Stimulated activated CD8-positive, alpha-beta memory T cell treated with anti-CD3 and anti-CD28 coated beads, Interleukin-4, amount 100 ng/mL, for 4 hours (primary cell): ENCODE measurements around the gene PI16.

ENCODE experiments used
- DNase-seq, 2 donors: peaks; one replicate each; pipeline ENCODE4 v3.0.0-alpha.2; 2020; ENCODE audit warnings: low read depth in 2 of 2, low spot score in 1 of 2

The PI16 gene, protein sequence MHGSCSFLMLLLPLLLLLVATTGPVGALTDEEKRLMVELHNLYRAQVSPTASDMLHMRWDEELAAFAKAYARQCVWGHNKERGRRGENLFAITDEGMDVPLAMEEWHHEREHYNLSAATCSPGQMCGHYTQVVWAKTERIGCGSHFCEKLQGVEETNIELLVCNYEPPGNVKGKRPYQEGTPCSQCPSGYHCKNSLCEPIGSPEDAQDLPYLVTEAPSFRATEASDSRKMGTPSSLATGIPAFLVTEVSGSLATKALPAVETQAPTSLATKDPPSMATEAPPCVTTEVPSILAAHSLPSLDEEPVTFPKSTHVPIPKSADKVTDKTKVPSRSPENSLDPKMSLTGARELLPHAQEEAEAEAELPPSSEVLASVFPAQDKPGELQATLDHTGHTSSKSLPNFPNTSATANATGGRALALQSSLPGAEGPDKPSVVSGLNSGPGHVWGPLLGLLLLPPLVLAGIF

DNA sequence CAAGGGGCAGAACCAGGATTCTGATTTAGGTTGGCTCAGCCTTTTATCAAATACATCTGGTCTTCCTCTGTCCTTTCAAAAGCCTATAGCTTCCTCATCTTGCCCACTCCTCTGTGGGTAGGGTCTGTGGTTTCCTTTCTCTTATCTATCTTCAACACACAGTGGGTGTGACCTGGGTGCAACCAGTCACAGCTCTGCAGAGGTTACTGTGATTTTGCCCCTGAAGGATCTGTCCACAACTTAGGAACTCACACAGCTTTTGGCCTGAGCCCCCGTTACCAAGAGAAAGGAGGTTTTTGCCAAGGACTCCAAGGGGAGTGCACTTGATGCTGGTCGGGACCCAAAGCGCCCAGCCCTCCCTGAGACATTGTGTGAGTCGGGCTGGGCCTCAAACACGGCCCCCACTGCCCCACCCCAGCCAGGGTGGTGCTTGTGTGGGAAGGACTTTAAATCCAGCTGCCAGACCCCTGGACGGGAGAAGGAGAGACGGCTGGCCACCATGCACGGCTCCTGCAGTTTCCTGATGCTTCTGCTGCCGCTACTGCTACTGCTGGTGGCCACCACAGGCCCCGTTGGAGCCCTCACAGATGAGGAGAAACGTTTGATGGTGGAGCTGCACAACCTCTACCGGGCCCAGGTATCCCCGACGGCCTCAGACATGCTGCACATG is at the start of gene PI16:
Gene PI16, plus strand, starts transcription at position 477 of the 670 bp plus-strand sequence. Its CDS starts 23 bp downstream, at position 500.
- DNase-seq = no peak

DNA sequence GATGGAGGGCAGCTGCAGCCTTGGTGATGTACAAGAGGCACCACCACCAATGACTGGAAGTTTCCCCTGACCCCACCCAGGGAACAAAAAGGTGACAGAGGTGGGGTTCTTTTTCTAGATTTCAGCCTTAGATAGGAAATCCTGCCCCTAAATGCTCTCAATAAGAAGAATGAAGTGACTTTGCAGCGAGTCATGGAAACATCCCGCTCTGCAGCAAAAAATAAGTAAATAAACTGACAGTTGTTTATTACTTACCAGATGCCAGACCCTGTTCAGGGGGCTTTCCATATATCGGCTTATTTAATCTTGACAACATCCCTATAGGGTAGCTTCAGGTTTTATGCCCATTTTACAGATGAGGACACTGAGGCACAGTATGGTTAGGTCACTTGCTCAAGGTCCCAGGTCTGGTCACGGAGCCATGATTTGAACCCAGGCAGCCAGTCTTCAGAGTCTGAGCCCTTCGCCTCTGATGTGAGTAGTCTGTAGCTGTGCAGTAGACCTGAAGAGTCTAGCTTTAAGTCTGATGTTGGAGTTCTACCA is 49.6 kb upstream of the PI16 start:
- DNase-seq = no peak

DNA sequence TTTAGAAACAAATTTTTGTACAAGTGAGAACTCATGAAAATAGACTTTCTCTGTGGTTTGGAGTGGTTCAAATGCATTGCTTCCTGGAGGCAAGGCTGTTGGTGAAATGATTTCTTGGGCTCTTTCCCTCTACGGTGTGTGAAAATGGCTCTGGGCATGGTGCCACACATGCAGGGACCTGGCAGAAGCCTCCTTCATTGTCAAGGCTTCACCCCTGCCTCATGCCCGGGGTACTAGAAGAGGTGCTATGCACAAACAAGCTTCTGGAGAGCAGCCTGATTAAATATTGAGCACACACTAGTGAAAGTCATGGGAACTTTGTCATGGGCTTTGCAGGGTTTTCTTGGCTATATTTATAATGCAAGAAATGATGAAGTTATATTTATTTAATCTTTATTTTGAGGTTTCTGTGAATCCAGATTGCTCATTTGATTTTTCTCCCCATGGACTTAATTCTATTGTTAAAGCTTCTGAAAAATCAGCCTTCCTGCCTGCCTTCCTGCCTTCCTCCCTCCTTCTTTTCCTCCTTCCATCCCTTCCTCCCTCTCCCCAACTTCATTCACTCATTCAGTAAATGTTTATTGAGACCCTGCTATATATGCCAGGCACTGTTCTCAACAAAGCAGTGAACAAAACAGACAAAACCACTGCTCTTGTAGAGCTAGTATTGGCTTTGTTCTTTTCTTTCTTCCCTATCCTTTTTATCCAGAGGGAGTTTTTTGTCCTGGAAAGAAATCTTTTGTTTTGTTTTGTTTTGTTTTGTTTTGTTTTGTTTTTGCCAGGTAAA is 47.8 kb upstream of the PI16 start:
- no peak for DNase-seq

DNA sequence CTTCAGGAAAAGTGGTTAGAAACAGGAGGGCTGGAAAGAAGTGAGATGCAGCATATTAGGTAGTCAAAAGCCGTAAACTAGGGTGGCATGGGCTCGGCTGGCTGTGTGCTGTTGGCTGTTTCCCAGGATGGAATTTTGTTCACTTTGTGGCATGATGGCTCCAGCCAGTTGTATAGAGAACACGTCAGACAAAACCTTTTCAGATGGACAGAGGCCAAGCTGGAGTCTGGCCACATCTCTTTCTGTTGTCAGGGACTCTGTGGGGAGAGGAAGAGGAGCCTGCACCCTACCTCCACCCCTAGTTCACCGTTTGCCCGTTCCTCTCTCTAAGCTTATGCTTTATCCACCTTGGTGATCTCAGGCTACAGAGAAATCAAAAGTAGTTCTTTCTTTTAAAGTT is 46.8 kb upstream of the PI16 start:
- no peak for DNase-seq

DNA sequence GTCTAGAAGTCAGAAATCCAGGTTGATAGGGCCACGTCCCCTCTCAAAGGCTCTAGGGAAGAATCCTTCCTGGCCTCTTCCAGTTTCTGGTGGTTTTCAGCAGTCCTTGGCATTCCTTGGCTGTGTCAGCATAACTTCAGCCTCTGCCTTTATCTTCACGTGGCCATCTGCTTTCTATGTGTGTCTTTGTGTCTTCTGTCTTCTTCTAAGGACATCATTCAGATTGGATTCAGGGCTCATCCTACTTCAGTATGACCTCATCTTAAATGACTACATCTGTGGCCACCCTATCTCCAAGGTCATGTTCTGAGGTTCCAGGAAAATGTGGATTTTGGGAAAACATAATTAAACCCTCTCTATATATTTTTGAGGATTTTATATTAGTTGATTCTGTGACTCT is 45.8 kb upstream of the PI16 start:
- DNase-seq = no peak

GRCh38 chr6:36912030-36912454 is 42.5 kb upstream of the PI16 start:
- no peak for DNase-seq

GRCh38 chr6:36912586-36912985 is 42.0 kb upstream of the PI16 start:
- DNase-seq = peak in 1 of 2 donors; percentile 17

DNA sequence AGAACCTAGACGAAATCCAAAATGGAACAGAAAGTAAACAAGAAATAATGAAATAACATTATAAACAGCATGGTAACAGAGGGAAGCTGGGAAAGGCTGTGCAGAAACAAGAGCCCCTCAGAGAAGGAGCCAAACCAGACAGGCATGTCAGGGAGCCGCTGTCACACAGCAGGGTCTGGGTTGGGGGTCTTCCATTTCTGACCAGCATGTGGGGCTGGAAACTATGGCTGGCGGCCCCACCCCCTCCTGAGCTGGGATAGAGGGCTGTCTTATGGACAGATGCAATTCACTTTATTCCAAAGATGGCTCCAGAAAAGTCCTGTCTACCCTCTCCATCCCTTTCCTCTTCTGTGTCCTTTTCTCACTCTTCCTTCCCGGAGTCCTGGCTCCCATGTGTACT is 41.5 kb upstream of the PI16 start:
- no peak for DNase-seq

DNA sequence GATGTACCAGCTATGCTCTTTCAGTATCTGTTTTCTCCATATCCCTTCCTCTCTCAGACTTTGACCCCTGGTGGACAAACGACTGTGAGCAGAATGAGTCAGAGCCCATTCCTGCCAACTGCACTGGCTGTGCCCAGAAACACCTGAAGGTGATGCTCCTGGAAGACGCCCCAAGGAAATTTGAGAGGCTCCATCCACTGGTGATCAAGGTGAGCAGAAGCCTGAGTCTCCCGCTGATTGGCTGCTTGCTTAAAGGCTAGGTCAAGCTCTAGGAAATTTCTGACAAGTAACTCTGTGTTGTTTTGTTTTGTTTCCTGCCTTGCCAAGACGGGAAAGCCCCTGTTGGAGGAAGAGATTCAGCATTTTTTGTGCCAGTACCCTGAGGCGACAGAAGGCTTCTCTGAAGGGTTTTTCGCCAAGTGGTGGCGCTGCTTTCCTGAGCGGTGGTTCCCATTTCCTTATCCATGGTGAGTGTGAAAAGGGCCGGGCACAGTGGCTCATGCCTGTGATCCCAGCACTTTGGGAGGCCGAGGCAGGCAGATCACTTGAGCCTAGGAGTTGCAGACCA is 40.2 kb upstream of the PI16 start:
- DNase-seq = no peak

DNA sequence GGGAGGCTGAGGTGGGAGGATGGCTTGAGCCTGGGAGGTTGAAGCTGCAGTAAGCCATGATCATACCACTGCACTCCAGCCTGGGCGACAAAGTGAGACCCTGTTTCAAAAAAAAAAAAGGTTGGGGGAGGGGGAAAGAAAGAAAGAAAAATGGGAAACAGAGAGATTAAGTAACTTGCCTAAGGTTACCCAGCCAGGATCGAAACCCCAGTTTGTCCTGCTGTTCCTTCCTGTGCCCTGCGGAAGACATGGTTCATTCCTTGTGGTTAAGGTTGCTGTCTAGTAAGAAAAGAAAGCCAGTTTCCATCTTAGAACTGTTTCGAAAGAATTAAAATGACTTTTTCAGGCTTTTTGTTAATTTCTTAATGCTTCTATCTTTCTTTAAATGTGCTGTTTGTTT is 38.9 kb upstream of the PI16 start:
- no peak for DNase-seq

GRCh38 chr6:36916126-36916525 is 38.4 kb upstream of the PI16 start:
- DNase-seq = no peak

DNA sequence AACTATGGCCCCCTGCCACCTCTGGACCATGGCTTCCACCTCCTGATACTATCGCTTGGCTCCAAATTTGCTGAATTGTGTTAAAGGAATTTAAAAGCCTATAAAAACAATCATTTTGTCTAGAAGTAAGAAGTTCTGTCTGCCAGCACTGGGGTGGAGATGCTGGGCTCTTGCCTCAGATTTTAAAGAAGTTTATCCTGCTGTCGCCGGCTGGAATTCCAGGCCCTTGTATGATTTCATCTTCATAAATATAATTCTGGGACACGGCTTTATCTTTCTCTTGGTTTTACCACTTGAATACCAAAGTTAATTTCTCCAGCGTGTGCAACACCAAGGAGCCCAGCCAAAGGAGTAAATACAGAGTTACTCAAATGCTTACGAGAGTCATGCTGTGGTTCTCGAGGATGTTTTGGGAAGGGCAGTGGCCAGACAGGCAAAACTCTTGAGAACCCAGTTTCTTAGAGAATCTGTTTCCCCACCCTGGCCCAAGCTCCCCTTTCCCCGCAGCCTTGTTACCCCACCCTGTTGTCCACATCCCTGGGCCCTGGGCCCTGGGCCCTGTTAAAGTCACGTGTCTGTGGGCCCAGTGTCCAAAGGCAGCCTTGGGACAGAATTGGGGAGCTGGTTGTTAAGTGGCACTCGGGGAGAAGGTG is 36.9 kb upstream of the PI16 start:
- DNase-seq = no peak

GRCh38 chr6:36920049-36920448 is 34.5 kb upstream of the PI16 start:
- no peak for DNase-seq

DNA sequence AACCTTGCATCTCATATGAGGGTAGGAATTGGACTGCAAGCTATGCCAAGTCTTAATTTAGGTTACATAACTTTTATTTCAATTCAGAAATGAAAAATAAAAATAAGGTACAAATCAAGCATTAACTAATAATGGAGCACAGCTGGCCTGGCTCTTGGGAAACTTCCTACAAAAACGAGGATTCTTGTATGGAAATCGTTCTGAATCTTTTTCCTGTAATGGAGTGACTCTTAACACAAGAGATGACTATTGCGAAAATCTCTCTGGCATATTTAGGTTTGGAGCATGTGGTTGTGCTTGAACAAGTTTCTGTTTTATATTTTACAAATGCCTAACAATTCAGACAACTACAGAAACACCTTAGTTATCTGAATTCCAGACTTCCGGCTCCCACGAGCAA is 34.0 kb upstream of the PI16 start:
- DNase-seq = no peak

- DNase-seq = no peak
Observed at GRCh38 chr6:36924131-36924530, 30.4 kb upstream of the PI16 start.

DNA sequence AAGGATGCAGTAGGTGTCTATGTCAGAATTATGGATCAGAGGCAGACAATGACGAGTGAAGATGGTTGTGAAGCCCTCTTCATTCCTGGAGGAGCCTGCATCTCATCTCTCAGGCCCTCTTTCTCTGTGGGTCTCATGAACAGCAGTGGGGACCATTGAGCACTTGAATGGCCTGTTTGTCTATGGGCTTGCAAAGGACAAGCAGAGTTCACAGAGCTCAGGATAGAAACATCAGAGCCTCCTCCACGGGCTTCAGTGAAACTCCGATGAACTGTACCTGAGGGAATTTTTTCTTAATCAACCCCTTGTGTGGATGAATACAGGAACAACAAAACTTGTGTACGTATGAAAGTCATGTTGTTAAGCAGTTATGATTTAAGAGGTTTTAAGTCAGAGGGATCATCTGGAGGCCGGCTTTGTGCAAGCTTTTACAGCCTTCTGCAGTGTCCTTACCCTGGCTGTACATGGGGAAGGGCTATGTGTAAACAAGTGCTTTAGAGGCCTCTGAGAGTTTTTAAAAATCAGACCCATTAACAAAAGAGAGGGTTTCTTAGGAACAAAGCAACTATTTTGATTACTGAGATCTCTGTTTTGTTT is 29.7 kb upstream of the PI16 start:
- DNase-seq = no peak

DNA sequence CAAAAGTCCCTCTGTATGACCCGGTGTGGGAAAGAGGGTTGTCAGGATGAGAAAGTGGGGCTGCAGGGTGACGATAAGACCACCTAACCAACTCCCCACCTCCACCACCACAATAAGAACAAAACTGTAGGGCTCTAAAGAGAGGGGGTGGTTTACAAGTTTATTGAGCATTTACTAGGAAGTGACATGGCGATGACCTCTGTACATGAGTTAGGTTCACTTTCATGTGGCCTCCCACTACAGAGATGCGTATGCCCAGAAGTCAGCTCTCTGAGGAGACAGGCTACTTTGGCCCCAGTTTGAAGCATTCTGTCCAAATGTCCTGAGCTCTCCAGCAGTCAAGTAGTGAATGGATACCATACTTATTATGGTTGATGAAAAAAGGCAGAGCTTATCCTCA is 28.7 kb upstream of the PI16 start:
- DNase-seq = no peak

DNA sequence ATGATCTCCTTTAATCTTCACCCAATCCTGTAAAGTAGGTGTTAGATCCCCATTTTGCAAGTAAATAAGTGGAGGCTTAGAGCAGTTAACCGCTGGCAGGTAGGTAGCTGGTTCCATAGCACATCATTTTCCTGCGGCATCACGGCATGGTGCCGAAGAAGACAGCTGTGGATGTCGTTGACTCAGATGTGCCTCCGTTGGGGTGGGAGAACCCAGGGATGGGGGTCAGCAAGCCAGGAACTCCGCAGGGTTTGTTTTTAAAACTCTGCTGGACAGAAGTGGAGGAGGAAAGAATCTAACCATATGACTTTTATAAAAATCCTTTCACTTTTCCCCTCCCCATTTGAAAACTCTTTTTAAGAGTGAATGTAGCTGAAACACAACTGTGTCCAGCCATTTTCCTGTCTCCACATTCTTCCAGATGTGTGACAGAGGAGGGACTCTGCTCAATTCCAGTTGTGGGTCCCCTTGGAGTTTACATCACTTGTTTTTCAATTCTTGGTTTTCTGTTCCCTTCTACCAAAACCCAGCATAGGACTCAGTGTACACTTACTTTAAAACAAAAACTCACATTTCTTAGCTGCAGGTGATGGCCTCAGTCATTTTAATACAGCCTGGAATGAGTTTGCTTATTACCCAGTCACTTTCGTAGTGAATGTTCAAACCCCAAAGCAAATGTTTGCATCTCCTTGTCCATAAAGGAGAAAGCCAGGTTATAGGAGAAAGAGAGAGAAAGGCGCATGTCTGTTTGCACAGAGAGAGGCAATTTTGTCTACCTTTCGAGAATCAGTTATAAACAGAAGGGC is 27.6 kb upstream of the PI16 start:
- no peak for DNase-seq
